ENCODE results near the gene PNPLA3.

PNPLA3 gene

GRCh38 chr22:43923631-43924464 is at the start of gene PNPLA3:
PNPLA3 (plus strand) TSS chr22:43923805; CDS start chr22:43923912, 107 bp downstream.
- no peak for FAIRE-seq

- FAIRE-seq: no peak
Observed at GRCh38 chr22:43876866-43877509, 46.6 kb upstream of the PNPLA3 start.

- no peak for FAIRE-seq
Observed at GRCh38 chr22:43878079-43878795, 45.4 kb upstream of the PNPLA3 start.

- FAIRE-seq: no peak
Observed at GRCh38 chr22:43878831-43879550, 44.6 kb upstream of the PNPLA3 start.

- FAIRE-seq: no peak
Observed at GRCh38 chr22:43879901-43880540, 43.6 kb upstream of the PNPLA3 start.

- FAIRE-seq: no peak
Observed at GRCh38 chr22:43880541-43880991, 43.0 kb upstream of the PNPLA3 start.

GRCh38 chr22:43881091-43882061 is 42.2 kb upstream of the PNPLA3 start:
- FAIRE-seq: no peak

GRCh38 chr22:43882122-43882767 is 41.4 kb upstream of the PNPLA3 start:
- no peak for FAIRE-seq

- no peak for FAIRE-seq
Observed at GRCh38 chr22:43883012-43883661, 40.5 kb upstream of the PNPLA3 start.

- no peak for FAIRE-seq
Observed at GRCh38 chr22:43883719-43884415, 39.7 kb upstream of the PNPLA3 start.

- FAIRE-seq: no peak
Observed at GRCh38 chr22:43884600-43885318, 38.8 kb upstream of the PNPLA3 start.

- FAIRE-seq: no peak
Observed at GRCh38 chr22:43885319-43885671, 38.3 kb upstream of the PNPLA3 start.

GRCh38 chr22:43885786-43886185 is 37.8 kb upstream of the PNPLA3 start:
- FAIRE-seq: no peak

- no peak for FAIRE-seq
Observed at GRCh38 chr22:43886231-43886630, 37.4 kb upstream of the PNPLA3 start.

- FAIRE-seq: no peak
Observed at GRCh38 chr22:43887391-43887790, 36.2 kb upstream of the PNPLA3 start.

GRCh38 chr22:43888740-43889139 is 34.9 kb upstream of the PNPLA3 start:
- no peak for FAIRE-seq

GRCh38 chr22:43889201-43889859 is 34.3 kb upstream of the PNPLA3 start:
- no peak for FAIRE-seq

- FAIRE-seq: no peak
Observed at GRCh38 chr22:43889860-43890253, 33.7 kb upstream of the PNPLA3 start.
